Mononuclear cell (primary cell): ENCODE data around the gene CNOT1. TPM values are rescaled to one million over a fixed set of nuclear protein-coding genes. Genes with fewer than 3 reads are reported as not detected.

Source experiments
- H3K27me3 ChIP-seq: 2 replicates; pipeline ENCODE4 v1.6.0; 2011; ENCODE audit warnings: low read length, control low read depth; ENCODE audit not compliant: insufficient read depth
- H3K4me1 ChIP-seq: 2 replicates; pipeline ENCODE4 v1.5.1; 2011; ENCODE audit warnings: mild to moderate bottlenecking, low read length, control low read depth; ENCODE audit not compliant: insufficient read depth
- H3K4me3 ChIP-seq: 2 replicates; pipeline ENCODE4 v1.5.1; 2011; ENCODE audit warnings: mild to moderate bottlenecking, low read length, moderate library complexity
- H3K9me3 ChIP-seq: 2 replicates; pipeline ENCODE4 v1.5.1; 2011; ENCODE audit warnings: low read depth, mild to moderate bottlenecking, control low read depth, low read length
- total RNA-seq: library from RNA; depleted of rRNA; stranded (reverse); fragments of >200 nt; gene quantifications from one replicate; pipeline ENCODE4 v1.2.3, GENCODE V29; 2012

Gene CNOT1
- total RNA-seq, 1 donor: 98.3 TPM

- Histone ChIP-seq H3K4me3 (no peak overlapping the region), H3K4me1 (no peaks in the 10 kb centered on the region), H3K27me3 (no peaks in the 10 kb centered on the region), H3K9me3 (no peaks in the 10 kb centered on the region)
Observed at GRCh38 chr16:58530179-58530578, 99.4 kb downstream of the CNOT1 start.

GRCh38 chr16:58519707-58520106 is 109.9 kb downstream of the CNOT1 start:
- Histone ChIP-seq H3K4me1 (peaks cover 12% of the 10 kb centered on the region), H3K4me3 (no peak overlapping the region), H3K27me3 (no peaks in the 10 kb centered on the region), H3K9me3 (no peaks in the 10 kb centered on the region)

- Histone ChIP-seq H3K9me3 (no peaks in the 10 kb centered on the region), H3K27me3 (no peaks in the 10 kb centered on the region), H3K4me1 (peaks cover 14% of the 10 kb centered on the region), H3K4me3 (no peak overlapping the region)
Observed at GRCh38 chr16:58518980-58519368, 110.7 kb downstream of the CNOT1 start.

- Histone ChIP-seq H3K9me3 (no peaks in the 10 kb centered on the region), H3K4me1 (peaks cover 14% of the 10 kb centered on the region), H3K4me3 (no peak overlapping the region), H3K27me3 (no peaks in the 10 kb centered on the region)
Observed at GRCh38 chr16:58518083-58518979, 111.3 kb downstream of the CNOT1 start.

DNA sequence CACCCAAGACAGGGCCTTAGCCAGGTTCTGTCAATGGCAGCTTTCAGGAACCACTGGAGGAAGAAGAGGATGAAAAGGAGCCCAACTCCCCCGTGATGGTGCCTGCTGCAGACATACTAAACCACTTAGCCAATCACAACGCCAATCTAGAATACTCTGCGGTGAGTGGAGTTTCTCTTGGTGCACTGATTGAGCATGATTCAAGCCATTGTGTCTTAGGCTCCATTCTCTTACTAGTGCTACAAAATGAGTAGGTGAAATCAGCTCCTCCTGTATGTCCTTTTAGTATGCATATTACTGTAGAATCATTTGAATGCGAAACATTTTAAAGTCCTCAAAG is 112.9 kb downstream of the CNOT1 start:
- Histone ChIP-seq H3K4me3 (no peak overlapping the region), H3K27me3 (no peaks in the 10 kb centered on the region), H3K4me1 (peaks cover 14% of the 10 kb centered on the region), H3K9me3 (no peaks in the 10 kb centered on the region)

DNA sequence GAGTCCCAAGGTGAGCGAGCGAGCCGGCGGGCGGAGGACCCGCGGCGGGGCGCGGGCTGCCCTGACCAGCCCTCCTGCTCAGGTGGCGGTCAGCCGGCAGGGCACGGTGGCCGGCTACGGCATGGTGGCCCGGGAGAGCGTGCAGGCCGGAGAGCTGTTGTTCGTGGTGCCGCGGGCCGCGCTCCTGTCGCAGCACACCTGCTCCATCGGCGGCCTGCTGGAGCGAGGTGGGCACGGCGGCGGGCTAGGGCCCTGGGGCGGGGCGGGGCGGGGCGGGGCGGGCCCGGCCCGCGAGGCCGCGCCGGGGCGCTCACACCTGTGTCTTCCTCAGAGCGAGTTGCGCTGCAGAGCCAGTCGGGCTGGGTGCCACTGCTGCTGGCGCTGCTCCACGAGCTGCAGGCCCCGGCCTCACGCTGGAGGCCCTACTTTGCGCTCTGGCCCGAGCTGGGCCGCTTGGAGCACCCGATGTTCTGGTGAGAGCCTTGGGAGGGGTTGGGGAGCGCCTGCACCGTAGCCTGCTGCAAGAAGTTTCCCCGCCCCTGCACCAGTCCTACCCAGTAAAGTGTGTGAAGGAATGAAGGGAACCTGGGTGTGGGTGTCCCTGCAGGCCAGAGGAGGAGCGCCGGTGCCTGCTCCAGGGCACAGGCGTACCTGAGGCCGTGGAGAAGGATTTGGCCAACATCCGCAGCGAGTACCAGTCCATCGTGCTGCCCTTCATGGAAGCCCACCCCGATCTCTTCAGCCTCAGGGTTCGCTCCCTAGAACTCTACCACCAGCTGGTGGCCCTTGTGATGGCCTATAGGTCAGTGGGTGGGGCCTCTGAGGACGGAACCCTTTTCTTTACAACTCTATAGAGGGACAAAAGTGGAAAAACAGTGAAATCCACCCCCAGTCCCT is 113.5 kb downstream of the CNOT1 start:
- Histone ChIP-seq H3K27me3 (no peaks in the 10 kb centered on the region), H3K4me3 (peak overlapping the region; percentile 66), H3K9me3 (no peaks in the 10 kb centered on the region), H3K4me1 (peaks cover 14% of the 10 kb centered on the region)

- peak within 1 kb of the TSS; percentile 66 for H3K4me3 ChIP-seq
- peaks cover 14% of the 10 kb centered on the region for H3K4me1 ChIP-seq
- no peaks in the 10 kb centered on the region for H3K9me3 ChIP-seq
- H3K27me3 ChIP-seq: no peaks in the 10 kb centered on the region
Observed at GRCh38 chr16:58515125-58515870, 114.3 kb downstream of the CNOT1 start, which contains the start of gene SETD6. Gene SETD6, plus strand, starts transcription at chr16:58515517. Its CDS starts 21 bp downstream, at chr16:58515538.

GRCh38 chr16:58513874-58514273 is 115.8 kb downstream of the CNOT1 start:
- no peaks in the 10 kb centered on the region for H3K27me3 ChIP-seq

GRCh38 chr16:58511933-58512815 is 117.5 kb downstream of the CNOT1 start:
- Histone ChIP-seq H3K27me3 (no peaks in the 10 kb centered on the region), H3K4me1 (peaks cover 14% of the 10 kb centered on the region), H3K9me3 (no peaks in the 10 kb centered on the region), H3K4me3 (no peak overlapping the region)

More at GRCh38 chr16:58513874-58514273, 115.8 kb downstream of the CNOT1 start:
- Histone ChIP-seq H3K4me1 (peaks cover 14% of the 10 kb centered on the region), H3K9me3 (no peaks in the 10 kb centered on the region), H3K4me3 (no peak overlapping the region)

DNA sequence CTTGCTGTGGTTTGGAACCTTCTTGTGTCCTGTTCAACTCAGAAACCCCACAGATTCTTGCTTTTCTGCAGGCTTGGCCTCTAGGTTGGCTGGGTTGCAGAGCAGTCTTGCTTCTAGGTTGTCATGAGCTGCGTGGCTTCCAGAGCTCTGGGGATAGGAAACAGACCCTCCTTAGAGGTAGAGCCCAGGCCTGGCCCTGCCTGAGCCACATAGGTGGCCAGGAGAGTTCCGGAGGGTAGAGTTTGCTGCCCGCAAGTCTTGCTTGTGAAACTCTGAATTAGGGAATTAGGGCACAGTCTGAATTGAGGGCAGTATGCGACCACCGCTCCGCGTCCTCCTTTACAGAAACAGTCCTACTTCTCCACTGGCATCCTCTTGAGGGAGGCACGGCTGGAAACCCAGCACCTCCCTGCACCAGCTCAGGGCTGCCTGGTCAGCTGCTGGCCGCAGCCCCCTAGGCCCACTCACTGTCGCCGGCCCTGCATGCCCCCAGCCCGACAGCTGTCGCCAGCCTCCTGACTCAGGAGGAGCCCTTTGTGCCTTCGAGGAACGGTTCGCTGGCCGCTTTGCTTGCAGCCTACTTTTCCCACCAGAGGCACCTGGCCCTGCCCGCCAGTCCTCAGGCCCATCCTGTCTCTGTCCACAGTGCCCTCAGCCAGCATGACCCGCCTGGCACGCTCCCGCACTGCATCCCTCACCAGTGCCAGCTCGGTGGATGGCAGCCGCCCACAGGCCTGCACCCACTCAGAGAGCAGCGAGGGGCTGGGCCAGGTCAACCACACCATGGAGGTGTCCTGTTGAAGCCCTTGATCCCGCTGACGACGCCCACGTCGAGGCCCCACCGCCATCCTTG is 118.6 kb downstream of the CNOT1 start:
- H3K4me3 ChIP-seq: no peak overlapping the region
- no peaks in the 10 kb centered on the region for H3K27me3 ChIP-seq
- peaks cover 7% of the 10 kb centered on the region for H3K4me1 ChIP-seq
- H3K9me3 ChIP-seq: no peaks in the 10 kb centered on the region

- Histone ChIP-seq H3K9me3 (no peaks in the 10 kb centered on the region), H3K4me1 (peaks cover 7% of the 10 kb centered on the region), H3K27me3 (no peaks in the 10 kb centered on the region), H3K4me3 (no peak overlapping the region)
Observed at GRCh38 chr16:58510097-58510775, 119.4 kb downstream of the CNOT1 start.

GRCh38 chr16:58509256-58510096 is 120.2 kb downstream of the CNOT1 start:
- H3K27me3 ChIP-seq: no peaks in the 10 kb centered on the region
- H3K4me3 ChIP-seq: no peak overlapping the region
- H3K9me3 ChIP-seq: no peaks in the 10 kb centered on the region
- H3K4me1 ChIP-seq: peaks cover under 1% of the 10 kb centered on the region
